Fibroblast of villous mesenchyme (primary cell): ENCODE data around the gene IL22. TPM values are rescaled to one million over a fixed set of nuclear protein-coding genes. Genes with fewer than 3 reads are reported as not detected.

ENCODE experiments used
- DNase-seq: peaks from one replicate; pipeline ENCODE4 v3.0.0-alpha.2; 2010; ENCODE audit warnings: low read depth
- H3K4me3 ChIP-seq: 2 replicates; pipeline ENCODE4 v1.5.1; 2011; ENCODE audit warnings: low read depth, mild to moderate bottlenecking, low read length
- CTCF ChIP-seq: IDR thresholded peaks from 2 replicates; pipeline ENCODE4 v1.5.1; 2012; ENCODE audit warnings: low read depth, mild to moderate bottlenecking, low read length; ENCODE audit not compliant: insufficient read depth
- total RNA-seq: library from RNA; depleted of rRNA; stranded (reverse); fragments of >200 nt; gene quantifications from 2 replicates; pipeline ENCODE4 v1.2.3, GENCODE V29; 2012

The IL22 gene
- total RNA-seq, 1 donor = not detected

GRCh38 chr12:68198507-68199086 is 54.8 kb downstream of the IL22 start:
- DNase-seq = no peak
- H3K4me3 ChIP-seq = no peak overlapping the region
- no peak for TF ChIP-seq CTCF

Other genes starting within 250 kb of the IL22 start
- gene IFNG, start 93.9 kb downstream of the IL22 start, total RNA-seq = not detected in 2 replicates
- gene IL26, start 27.8 kb downstream of the IL22 start, total RNA-seq = not detected in 2 replicates
- 13.0 and 13.5 TPM in 2 replicates for gene MDM1, start 78.8 kb upstream of the IL22 start, total RNA-seq